NCI-H2227 treated with DMSO at 0.1 percent for 48 hours (cell line): ENCODE measurements around the gene FALEC.

Source experiments
- DNase-seq: peaks from one replicate; lab custom pipeline; 2025; lab: John Stamatoyannopoulos, UW

The FALEC gene

DNA sequence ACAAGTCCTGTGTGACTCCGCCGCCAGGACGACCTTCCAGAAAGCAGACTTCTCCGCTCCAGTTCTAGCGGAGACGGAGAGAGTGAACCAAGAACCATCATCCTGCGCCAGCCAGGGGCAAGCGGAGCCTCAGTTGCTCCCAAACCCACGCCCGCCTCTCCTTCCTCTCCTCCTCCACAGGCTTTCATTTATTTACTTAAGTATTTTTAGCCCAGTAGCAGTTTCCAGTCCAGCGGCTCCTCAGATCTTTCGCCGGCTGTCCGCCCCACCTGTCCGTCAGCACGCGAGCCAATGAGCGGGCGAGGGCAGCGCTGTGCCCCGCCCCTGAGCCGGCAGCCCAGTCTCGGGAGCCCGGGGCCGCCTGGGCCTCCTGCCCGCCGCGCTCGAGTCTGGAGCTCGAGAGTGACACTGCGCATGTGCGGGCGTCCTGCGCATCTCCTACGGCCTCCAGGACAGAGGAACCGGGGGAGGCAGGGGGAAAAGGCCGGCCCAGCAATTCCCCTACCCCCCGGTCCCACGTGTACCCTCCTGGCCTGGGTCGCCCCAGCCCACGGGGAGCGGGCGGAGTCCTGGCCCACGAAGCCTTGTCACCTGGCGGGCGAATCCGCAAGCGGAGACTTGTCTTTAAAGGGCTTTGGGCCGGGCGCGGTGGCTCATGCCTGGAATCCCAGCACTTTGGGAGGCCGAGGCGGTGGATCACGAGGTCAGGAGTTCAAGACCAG lies at the start of gene FALEC:
TSS of gene FALEC (plus strand) at position 425 of the 722 bp plus-strand sequence.
- DNase-seq = peak; percentile 90

DNA sequence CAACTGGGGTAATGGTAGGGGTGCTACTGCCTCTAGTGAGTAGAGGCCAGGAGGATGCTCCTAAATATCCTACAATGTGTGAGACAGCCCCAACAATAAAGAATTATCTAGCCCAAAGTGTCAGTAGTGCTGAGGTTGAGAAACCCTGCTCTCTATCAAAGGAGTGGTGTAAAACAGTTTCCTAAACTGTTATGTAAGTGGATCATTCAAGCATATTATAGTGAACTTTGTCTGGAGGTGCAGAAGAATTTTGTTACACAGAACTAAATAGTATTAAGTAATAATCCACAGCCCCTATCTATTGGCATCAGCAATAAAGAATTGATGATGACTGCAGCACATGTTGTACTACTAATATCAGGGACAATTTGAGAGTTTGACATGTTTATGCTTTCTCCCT lies 48.6 kb upstream of the FALEC start:
- no peak for DNase-seq

- DNase-seq = no peak
Observed at GRCh38 chr1:150469291-150469690, 46.3 kb upstream of the FALEC start.

GRCh38 chr1:150472601-150473200 lies 42.9 kb upstream of the FALEC start:
- no peak for DNase-seq

- no peak for DNase-seq
Observed at GRCh38 chr1:150473659-150474058, 41.9 kb upstream of the FALEC start.

DNA sequence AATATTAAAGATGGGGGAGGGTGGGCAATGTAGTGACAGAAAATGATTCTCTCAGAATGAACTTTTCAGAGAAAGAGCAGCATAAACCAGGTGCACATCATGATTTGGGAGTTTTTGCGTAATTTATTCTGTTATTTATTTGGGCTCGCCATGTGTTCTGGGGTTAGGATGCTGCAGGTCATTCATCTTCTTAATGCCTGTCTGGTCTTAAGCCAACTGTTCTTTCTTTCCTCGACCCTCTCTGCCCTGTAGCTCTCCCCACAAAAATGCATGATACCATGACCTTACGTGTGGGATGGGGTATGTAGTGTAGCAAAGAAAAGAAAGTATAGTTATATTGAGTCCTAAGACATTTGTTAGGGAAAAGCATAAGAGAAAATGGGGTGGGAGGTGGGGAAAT lies 40.7 kb upstream of the FALEC start:
- DNase-seq = no peak

GRCh38 chr1:150476754-150477153 lies 38.8 kb upstream of the FALEC start:
- DNase-seq = no peak

- no peak for DNase-seq
Observed at GRCh38 chr1:150477320-150477719, 38.2 kb upstream of the FALEC start.

- no peak for DNase-seq
Observed at GRCh38 chr1:150477733-150478132, 37.8 kb upstream of the FALEC start.

- no peak for DNase-seq
Observed at GRCh38 chr1:150479370-150479769, 36.2 kb upstream of the FALEC start.

- no peak for DNase-seq
Observed at GRCh38 chr1:150479927-150480352, 35.6 kb upstream of the FALEC start.

GRCh38 chr1:150484431-150484830 lies 31.1 kb upstream of the FALEC start:
- DNase-seq = no peak

- DNase-seq = no peak
Observed at GRCh38 chr1:150484861-150485260, 30.7 kb upstream of the FALEC start.

DNA sequence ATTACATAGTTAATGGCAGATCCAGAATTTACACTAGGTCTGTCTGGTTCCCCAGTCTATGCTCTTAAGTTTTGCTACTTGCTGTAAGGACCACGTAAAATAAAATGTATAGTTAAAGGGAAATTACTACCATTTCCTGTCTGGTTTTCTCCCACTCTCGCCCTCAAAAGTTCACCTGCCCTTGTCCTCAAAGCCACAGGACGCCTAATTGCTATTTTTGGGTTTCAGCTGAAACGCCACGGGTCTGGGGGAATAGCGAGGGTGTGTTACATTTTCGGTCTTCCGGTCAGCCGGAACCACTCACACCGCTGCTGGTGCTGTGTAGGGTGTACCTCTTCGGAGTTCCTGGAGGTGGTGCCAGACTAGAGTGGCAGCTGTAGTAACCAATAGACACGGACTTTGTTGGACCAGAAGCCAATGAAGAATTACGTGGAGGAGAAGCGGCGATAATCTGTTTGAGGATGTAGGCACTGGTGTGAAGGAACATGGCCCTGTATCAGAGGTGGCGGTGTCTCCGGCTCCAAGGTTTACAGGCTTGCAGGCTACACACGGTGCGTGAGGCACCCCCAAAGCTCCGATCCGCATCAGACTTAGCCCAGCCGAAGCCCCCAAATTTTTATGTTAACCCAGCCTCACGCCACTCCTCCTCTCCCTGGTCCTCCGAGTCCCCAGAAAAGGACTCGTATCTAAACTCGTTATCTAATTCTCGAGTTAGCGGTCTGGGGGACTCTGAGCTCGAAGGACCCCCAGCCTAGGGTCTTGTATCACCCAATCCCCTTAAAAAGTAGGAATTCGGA lies 28.4 kb upstream of the FALEC start, which contains the start of gene TARS2:
TSS of gene TARS2 (plus strand) at position 454 of the 797 bp plus-strand sequence. CDS start at position 486, 32 bp downstream.
- DNase-seq = peak; percentile 99

DNA sequence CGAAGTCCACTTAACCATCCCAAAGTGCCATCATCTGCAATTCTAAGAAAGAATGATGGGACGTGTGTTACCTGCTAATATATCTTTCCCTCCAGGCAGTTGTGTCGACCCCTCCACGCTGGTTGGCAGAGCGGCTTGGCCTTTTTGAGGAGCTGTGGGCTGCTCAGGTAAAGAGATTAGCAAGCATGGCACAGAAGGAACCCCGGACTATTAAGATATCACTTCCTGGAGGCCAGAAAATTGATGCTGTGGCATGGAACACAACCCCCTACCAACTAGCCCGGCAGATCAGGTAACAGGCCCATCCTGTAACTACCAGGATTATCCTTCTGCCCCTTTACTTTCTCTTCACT lies 27.8 kb upstream of the FALEC start:
- DNase-seq = no peak

GRCh38 chr1:150493175-150493574 lies 22.4 kb upstream of the FALEC start:
- DNase-seq = no peak

DNA sequence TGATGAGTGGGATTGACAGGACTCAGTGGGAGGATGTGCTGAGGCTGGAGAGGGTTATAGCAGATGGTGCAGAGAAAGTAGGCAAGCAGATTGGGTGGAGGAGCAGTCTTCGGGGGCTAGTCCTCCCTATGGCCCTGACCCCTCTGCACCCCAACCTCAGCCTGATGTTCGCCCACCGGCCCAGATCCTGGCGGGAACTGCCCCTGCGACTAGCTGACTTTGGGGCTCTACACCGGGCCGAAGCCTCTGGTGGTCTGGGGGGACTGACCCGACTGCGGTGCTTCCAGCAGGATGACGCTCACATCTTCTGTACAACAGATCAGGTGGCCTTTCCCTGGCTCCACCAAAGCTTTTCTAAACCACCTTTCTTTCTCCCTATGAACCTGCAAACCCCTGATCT lies 17.2 kb upstream of the FALEC start:
- no peak for DNase-seq

GRCh38 chr1:150505431-150505830 lies 10.1 kb upstream of the FALEC start:
- DNase-seq = no peak

DNA sequence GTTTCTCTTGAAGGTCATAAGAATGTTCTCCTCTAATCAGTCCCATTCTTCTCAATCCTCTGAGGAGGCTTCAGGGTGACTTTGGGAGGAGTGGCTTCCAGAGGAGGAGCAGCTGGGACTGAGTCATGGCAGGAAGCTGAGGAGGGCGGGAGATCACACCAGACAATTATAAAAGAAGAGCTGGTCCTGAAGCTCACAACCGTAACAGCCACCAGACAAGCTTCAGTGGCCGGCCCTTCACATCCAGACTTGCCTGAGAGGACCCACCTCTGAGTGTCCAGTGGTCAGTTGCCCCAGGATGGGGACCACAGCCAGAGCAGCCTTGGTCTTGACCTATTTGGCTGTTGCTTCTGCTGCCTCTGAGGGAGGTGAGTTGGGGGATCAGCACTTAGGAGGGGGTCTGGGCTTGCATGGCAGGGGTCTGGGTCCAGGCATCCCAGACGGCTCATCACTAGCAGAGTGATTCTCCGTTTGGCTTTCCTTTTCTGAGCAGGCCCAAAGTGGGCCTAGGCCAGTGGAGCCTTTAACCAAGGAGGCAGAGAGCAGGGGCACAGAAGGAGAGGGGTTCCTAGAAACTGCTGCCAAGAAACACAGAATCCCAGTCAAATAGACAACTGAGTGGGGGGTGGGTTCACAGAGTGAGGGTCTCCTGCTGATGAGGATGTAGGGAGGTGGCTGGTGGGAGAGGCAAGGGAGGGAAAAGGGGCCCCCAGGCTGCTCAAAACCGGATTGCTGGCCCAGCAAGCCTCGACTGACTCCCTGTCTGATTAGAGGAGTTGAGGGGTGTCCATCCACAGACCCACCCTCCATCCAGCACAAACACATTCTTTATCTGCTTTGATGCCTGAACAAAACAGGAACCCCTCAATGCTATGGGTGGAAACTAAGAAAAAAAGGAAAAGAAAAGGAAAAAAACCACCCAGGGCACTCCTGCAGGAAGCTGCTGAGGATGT lies 7.4 kb upstream of the FALEC start, which contains the start of gene ECM1:
TSS of gene ECM1 (plus strand) at position 198 of the 953 bp plus-strand sequence. CDS start at position 299, 101 bp downstream.
- peak; percentile 26 for DNase-seq

GRCh38 chr1:150508982-150509381 lies 6.6 kb upstream of the FALEC start:
- DNase-seq = no peak

DNA sequence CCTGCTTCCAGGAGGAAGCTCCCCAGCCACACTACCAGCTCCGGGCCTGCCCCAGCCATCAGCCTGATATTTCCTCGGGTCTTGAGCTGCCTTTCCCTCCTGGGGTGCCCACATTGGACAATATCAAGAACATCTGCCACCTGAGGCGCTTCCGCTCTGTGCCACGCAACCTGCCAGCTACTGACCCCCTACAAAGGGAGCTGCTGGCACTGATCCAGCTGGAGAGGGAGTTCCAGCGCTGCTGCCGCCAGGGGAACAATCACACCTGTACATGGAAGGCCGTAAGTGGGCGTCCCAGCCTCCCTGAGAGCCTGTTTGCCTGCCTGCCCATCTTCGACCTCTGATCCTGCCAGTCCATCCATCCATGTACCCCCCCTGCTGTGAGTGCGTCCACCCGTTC lies 4.0 kb upstream of the FALEC start:
- no peak for DNase-seq
